Pulmonary artery endothelial cell (primary cell): ENCODE results near the gene GLMP. TPM values are rescaled to one million over a fixed set of nuclear protein-coding genes. Genes with fewer than 3 reads are reported as not detected.
A peak's percentile ranks its signal among the peaks of the same experiment; 100 is the strongest.
"Not testable (repeated sequence)": the region's sequence is repeated elsewhere in the genome, so short reads cannot be mapped to it uniquely, and the experiment has no call there.

ENCODE experiments used
- DNase-seq: peaks from one replicate; pipeline ENCODE4 v3.0.0-alpha.2; 2011; ENCODE audit warnings: low read depth, low spot score
- total RNA-seq: library from RNA; depleted of rRNA; stranded (reverse); fragments of >200 nt; gene quantifications from 2 replicates; pipeline ENCODE4 v1.2.3, GENCODE V29; 2014

GLMP gene
- total RNA-seq: 38.7 and 55.6 TPM in 2 replicates

- peak; percentile 20 for DNase-seq
Observed at GRCh38 chr1:156295391-156295947, at the start of gene GLMP. TSS of gene GLMP (minus strand) at chr1:156295679. CDS start at chr1:156295645, 34 bp downstream.

- no peak for DNase-seq
Observed at GRCh38 chr1:156344409-156344808, 48.9 kb upstream of the GLMP start.

- DNase-seq: no peak
Observed at GRCh38 chr1:156342166-156342955, 46.9 kb upstream of the GLMP start.

GRCh38 chr1:156338180-156338976 lies 42.9 kb upstream of the GLMP start, which contains the start of the genes CCT3 and TSACC:
TSS of gene CCT3 (minus strand) at chr1:156338292. CDS start at chr1:156338184, 108 bp downstream.
TSS of gene TSACC (plus strand) at chr1:156338526. CDS start at chr1:156339758, 1,232 bp downstream.
- DNase-seq: peak; percentile 99

GRCh38 chr1:156337888-156338179 lies 42.4 kb upstream of the GLMP start:
- no peak for DNase-seq

- no peak for DNase-seq
Observed at GRCh38 chr1:156337052-156337887, 41.8 kb upstream of the GLMP start.

GRCh38 chr1:156336242-156336641 lies 40.8 kb upstream of the GLMP start:
- DNase-seq: no peak

GRCh38 chr1:156323179-156323578 lies 27.7 kb upstream of the GLMP start:
- not testable (repeated sequence) for DNase-seq

GRCh38 chr1:156320560-156320959 lies 25.1 kb upstream of the GLMP start:
- DNase-seq: no peak

GRCh38 chr1:156319664-156320063 lies 24.2 kb upstream of the GLMP start:
- DNase-seq: no peak

- DNase-seq: no peak
Observed at GRCh38 chr1:156316909-156317308, 21.4 kb upstream of the GLMP start.

GRCh38 chr1:156310962-156311361 lies 15.5 kb upstream of the GLMP start:
- DNase-seq: no peak

- DNase-seq: no peak
Observed at GRCh38 chr1:156308078-156308477, 12.6 kb upstream of the GLMP start.

- no peak for DNase-seq
Observed at GRCh38 chr1:156305215-156305614, 9.7 kb upstream of the GLMP start.

- no peak for DNase-seq
Observed at GRCh38 chr1:156303241-156303640, 7.8 kb upstream of the GLMP start.

GRCh38 chr1:156298852-156299357 lies 3.4 kb upstream of the GLMP start, which contains the start of gene VHLL:
TSS of gene VHLL (minus strand) at chr1:156299307. CDS start at chr1:156299189, 118 bp downstream.
- no peak for DNase-seq

GRCh38 chr1:156293895-156294294 lies 1.6 kb downstream of the GLMP start:
- no peak for DNase-seq

- no peak for DNase-seq
Observed at GRCh38 chr1:156293098-156293434, 2.4 kb downstream of the GLMP start.

GRCh38 chr1:156291226-156292061 lies 4.0 kb downstream of the GLMP start:
- peak; percentile 48 for DNase-seq

GRCh38 chr1:156289857-156290256 lies 5.6 kb downstream of the GLMP start:
- DNase-seq: no peak
